ENCODE results near the gene FOSB. TPM values are rescaled to one million over a fixed set of nuclear protein-coding genes. Genes with fewer than 3 reads are reported as not detected.
A peak's percentile ranks its signal among the peaks of the same experiment; 100 is the strongest.
"Not testable (repeated sequence)": the region's sequence is repeated elsewhere in the genome, so short reads cannot be mapped to it uniquely, and the experiment has no call there.

The FOSB gene
- total RNA-seq, 2 donors from 2014 or later = 17.8 to 19.7 TPM

DNA sequence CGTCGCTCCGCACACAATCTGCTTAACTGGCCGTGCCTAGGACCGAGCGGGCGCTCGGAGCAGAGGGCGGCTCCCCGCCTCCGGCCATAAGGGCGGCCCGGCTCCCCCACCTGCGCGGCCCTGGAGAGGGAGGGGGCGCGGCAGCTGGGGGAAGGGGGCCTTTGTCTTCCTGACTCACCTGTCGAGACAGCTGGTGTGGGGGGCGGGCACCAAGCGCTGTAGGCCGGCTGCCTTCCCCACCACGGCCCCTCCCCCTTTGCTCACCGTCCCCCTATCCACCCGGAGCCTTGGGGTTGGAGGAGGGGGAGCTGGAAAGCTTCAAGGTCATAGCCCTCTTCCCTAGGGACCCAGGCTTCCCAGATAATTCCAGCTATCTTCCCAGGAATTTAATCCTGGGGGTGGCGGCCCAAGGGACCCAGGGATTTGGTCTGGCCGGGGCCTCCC, 40.6 kb downstream of the FOSB start:
- no peak for TF ChIP-seq CTCF (IDR thresholded peaks at IDR 0.05)
- no peak for DNase-seq (ENCODE audit: low spot score)

DNA sequence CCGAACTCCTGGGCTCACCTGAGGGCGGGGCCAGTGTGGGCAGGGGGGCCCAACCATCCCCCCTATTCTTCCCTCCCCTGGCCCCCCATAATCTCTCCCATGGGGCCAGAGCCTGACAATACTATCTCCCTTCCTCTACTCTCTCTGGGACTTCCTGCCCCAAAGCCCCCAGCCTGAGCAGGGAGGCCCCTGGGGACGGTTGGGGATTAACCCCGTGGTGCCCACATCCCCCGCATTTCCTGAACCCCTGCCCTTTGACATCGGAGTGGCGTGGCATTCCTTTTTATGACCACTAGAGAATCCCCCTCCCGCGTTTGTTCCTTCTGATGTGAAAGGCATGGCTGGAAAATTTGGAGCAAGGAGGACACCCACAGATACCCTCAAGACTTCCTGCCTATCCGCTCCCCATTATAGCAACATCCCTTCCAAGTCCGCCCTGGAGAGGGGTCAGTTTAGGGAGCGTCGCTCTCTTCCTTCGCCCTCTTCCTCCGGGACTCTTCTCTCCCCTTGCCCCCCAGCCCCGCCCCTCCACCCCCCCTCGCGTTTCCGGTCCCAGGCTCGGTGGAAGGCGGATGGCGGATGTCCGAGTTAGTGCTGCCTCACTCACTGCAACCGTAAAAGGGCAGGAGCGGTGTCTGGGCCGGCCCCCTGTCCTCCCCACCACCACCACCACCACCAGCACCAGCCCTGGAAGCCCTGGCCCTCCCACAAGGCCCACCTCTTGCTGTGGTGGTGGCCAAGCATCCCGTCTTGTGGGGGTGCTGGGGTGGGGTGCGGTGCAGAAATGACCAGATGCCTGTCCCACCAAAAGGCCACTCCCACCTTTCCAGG, 41.3 kb downstream of the FOSB start:
- H3K27ac ChIP-seq = peak overlapping the region; percentile 95 to 96
- peaks cover 0 to 51% of the 10 kb centered on the region in 2 donors for H3K4me1 ChIP-seq
- H3K4me3 ChIP-seq = peak overlapping the region; percentile 99 to 100

More for the DNA sequence above, 40.6 kb downstream of the FOSB start:
- no peaks in the 10 kb centered on the region for H3K9me3 ChIP-seq
- peak overlapping the region; percentile 95 to 96 for H3K27ac ChIP-seq
- no peaks in the 10 kb centered on the region for H3K36me3 ChIP-seq
- H3K4me3 ChIP-seq = peak overlapping the region; percentile 99 to 100
- H3K4me1 ChIP-seq = peaks cover 0 to 44% of the 10 kb centered on the region in 2 donors
- H3K27me3 ChIP-seq = no peaks in the 10 kb centered on the region

DNA sequence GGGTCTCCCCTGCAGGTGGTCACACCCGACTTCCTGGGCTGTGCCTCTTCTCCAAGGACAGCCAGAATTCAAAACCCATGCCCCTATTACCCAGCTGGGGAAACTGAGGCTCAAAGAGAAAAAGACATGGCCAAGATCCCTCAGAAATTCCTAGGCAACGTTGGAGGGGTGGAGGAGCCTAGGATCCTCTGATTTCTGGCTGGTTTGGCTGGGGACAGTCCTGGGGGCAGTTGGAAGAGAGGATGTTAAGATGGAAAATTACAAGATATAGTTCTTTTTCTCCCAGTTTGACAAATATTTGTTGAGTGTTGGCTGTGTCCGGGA, 41.9 kb downstream of the FOSB start:
- Histone ChIP-seq H3K27me3 (no peaks in the 10 kb centered on the region), H3K27ac (peak overlapping the region; percentile 95 to 96), H3K4me1 (peaks cover 0 to 56% of the 10 kb centered on the region in 2 donors), H3K9me3 (no peaks in the 10 kb centered on the region), H3K36me3 (no peaks in the 10 kb centered on the region), H3K4me3 (peak overlapping the region; percentile 99 to 100)
- no peak for TF ChIP-seq CTCF (IDR thresholded peaks at IDR 0.05)
- DNase-seq (ENCODE audit: low spot score) = no peak

More for the DNA sequence above, 41.3 kb downstream of the FOSB start:
- DNase-seq (ENCODE audit: low spot score) = peak; percentile 84
- Histone ChIP-seq H3K36me3 (no peaks in the 10 kb centered on the region), H3K9me3 (no peaks in the 10 kb centered on the region), H3K27me3 (no peaks in the 10 kb centered on the region)
- no peak for TF ChIP-seq CTCF (IDR thresholded peaks at IDR 0.05)

- not testable (repeated sequence) for H3K4me3 ChIP-seq; H3K27me3 ChIP-seq; DNase-seq (ENCODE audit: low spot score); H3K9me3 ChIP-seq; H3K36me3 ChIP-seq
- peak overlapping the region; percentile 11 to 96 for H3K27ac ChIP-seq
- peaks cover 0 to 63% of the 10 kb centered on the region in 2 donors for H3K4me1 ChIP-seq
Observed at GRCh38 chr19:45510352-45510751, 42.6 kb downstream of the FOSB start.

DNA sequence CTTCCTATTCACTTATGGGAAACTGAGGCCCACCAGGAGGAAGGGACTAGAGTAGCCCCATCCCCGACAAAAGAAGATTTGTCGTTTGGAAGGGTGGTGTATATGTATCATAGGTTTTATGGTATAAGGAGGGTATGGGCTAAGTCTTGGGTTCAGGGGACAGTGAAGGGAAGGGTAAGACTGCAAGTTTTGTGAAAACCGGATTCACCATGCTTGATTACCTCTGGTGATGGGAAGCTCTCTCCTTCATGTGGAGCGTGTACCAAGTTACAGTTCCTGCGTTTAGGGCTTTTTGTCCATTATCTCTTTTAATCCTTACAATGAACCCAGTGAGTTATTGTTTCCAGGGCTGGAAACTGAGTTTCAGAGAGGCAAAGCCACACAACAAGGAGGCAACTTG, 43.3 kb downstream of the FOSB start:
- H3K4me3 ChIP-seq = no peak overlapping the region
- peaks cover 0 to 66% of the 10 kb centered on the region in 2 donors for H3K4me1 ChIP-seq
- no peak for DNase-seq (ENCODE audit: low spot score)
- H3K36me3 ChIP-seq = peaks cover 8% of the 10 kb centered on the region
- no peak for TF ChIP-seq CTCF (IDR thresholded peaks at IDR 0.05)
- no peaks in the 10 kb centered on the region for H3K27me3 ChIP-seq
- peak overlapping the region in 1 of 2 donors; percentile 11 for H3K27ac ChIP-seq
- H3K9me3 ChIP-seq = no peaks in the 10 kb centered on the region

GRCh38 chr19:45512881-45513483, 45.2 kb downstream of the FOSB start:
- no peaks in the 10 kb centered on the region for H3K9me3 ChIP-seq
- peaks cover 0 to 66% of the 10 kb centered on the region in 2 donors for H3K4me1 ChIP-seq
- no peak overlapping the region for H3K4me3 ChIP-seq
- no peak for TF ChIP-seq CTCF (IDR thresholded peaks at IDR 0.05)
- H3K27ac ChIP-seq = no peak overlapping the region
- DNase-seq (ENCODE audit: low spot score) = no peak
- H3K36me3 ChIP-seq = peaks cover 16% of the 10 kb centered on the region
- no peaks in the 10 kb centered on the region for H3K27me3 ChIP-seq

Data from right atrium auricular region (tissue), 2 donors.